Mucosa of descending colon (tissue), 3 donors: Measurements from ENCODE around the gene GABRD. TPM values are rescaled to one million over a fixed set of nuclear protein-coding genes. Genes with fewer than 3 reads are reported as not detected.

Source experiments
- ATAC-seq: fragments of 200-7000 bp; cut with Tn5 transposase; one replicate; pipeline ENCODE4 v1.9.1; 2020; ENCODE audit warnings: mild to moderate bottlenecking, moderate library complexity
- DNase-seq, 3 donors: peaks; one replicate each; pipeline ENCODE4 v3.0.0-alpha.2; 2020
- H3K36me3 ChIP-seq: fragments of 200-600 bp; one replicate; pipeline ENCODE4 v1.8.0; 2021; ENCODE audit warnings: low read depth, mild to moderate bottlenecking
- H3K4me1 ChIP-seq: fragments of 200-600 bp; one replicate; pipeline ENCODE4 v1.8.0; 2021; ENCODE audit warnings: low read depth, mild to moderate bottlenecking
- H3K4me3 ChIP-seq: fragments of 200-600 bp; one replicate; pipeline ENCODE4 v1.8.0; 2021; ENCODE audit warnings: mild to moderate bottlenecking
- H3K9me3 ChIP-seq: fragments of 200-600 bp; one replicate; pipeline ENCODE4 v1.8.0; 2021; ENCODE audit warnings: mild to moderate bottlenecking
- CTCF ChIP-seq: fragments of 200-600 bp; IDR thresholded peaks from one replicate; pipeline ENCODE4 v1.8.0; 2022; ENCODE audit warnings: antibody characterized with exemption, mild to moderate bottlenecking
- intact Hi-C, 2 donors: fragments of 100-400 bp; cut with DNase I in 1 of 2; cut with micrococcal nuclease in 1 of 2; formaldehyde crosslinking; loops; one replicate each; pipeline versions ENCODE4 v1.11.0 to v1.11.1; 2022; cut with DNase I, micrococcal nuclease
- total RNA-seq, 3 donors: library from RNA; stranded (reverse); fragmentation: NEBNext Ultra II Directional in 2 of 3; extraction: Animal tissue kit (Norgen Biotek cat#: 25700) in 2 of 3; gene quantifications; one replicate each; pipeline versions ENCODE4 v1.2.1 to v1.2.4, GENCODE V29; 2021 to 2023
- donor health status: DM: no; HTN: no; CAD: no; lungs with moderate emphysema.
- donor health status: DM: no; HTN: no; CAD: no.
- donor health status: DM: no; HTN: yes; CAD: no.

Gene GABRD
- total RNA-seq, 3 donors from 2014 or later, result not detected

DNA sequence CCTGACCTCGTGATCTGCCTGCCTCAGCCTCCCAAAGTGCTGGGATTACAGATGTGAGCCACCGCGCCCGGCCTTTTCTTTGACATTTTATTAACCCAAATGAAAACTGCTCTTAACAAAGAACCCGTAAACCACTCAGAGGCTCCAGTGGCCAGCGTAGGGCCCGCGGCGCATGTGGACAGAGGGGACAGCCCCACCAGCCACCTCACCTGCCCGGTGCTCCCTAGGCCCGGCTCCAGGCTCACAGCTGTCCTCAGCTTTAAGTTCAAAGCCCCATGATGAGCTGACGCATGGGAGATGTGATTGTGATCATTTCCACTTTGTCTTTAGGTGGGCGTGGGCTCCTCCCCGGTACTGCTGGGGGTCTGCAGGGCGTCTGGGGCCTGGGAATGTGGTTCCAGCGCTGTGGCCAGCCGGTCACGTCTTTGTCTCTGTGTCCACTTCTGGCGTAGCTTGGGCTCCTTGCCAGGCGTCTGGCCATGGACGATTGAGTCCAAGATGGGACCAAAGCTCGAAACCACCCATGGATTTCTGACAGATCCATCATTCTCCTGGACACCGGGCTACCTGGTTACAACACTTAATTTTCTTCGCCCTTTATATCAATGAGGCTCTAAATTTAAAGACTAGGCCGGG, 37.9 kb downstream of the GABRD start:
- Histone ChIP-seq H3K9me3 (no peaks in the 10 kb centered on the region), H3K4me1 (no peaks in the 10 kb centered on the region), H3K36me3 (no peaks in the 10 kb centered on the region), H3K4me3 (no peak overlapping the region)
- TF ChIP-seq CTCF, result no peak
- intact Hi-C loops, result no loop called here
- ATAC-seq, result no peak
- DNase-seq, result no peak

DNA sequence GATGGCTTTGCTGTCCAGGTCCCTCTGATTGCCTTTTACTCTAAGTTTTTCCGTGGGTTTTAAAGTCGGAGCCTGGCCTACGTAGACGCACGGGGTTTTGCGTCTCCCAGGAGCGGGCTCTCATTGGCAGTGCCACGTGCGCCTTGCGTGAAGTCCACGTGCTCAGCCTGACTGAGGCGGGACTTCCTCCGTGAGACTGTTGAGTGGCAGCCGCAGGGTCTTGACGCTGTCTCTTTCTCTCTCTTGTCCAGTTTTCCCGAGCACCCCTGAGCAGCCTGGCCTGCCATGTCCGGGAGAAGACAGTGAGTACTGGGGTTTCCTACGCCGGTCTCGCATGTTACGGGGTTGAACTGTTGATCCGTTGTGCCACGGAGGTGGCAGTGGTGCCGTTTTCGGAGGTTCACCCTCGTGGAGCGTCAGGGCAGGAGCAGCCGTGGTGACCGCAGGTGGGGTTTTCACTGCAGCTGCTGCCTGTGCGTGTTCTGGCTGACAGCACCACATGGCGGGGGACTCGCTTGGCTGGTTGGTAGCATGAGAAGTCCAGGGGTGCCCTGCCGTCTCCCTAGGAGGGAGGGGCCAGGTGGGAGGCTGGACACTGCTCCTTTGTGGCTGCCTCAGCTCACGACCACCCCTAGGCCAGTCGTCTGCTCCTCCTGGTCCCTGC, 40.3 kb downstream of the GABRD start:
- H3K36me3 ChIP-seq, result no peaks in the 10 kb centered on the region
- no peak overlapping the region for H3K4me3 ChIP-seq
- no peak for TF ChIP-seq CTCF
- intact Hi-C loops, result no loop called here
- ATAC-seq (no peak), DNase-seq (no peak)
- H3K9me3 ChIP-seq, result no peaks in the 10 kb centered on the region
- no peaks in the 10 kb centered on the region for H3K4me1 ChIP-seq

DNA sequence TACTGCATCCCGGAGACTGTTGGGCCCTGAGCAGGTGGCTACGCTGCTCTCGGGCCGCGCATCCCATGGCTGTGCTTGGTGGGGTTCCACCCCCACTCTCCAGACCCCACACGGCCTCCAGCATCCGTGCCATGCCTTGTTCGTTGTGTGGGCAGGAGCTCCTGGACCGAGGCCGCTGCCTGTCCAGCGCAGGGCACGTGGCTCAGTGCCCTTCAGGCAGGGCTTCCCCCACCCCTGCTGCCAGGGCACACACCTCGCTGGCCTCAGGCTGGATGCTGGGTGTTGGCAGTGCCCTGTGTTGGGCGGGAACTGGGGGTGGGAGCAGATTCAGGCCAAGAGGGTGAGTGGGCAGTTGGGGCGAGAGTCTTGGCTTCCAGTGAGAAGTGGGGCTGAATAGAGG, 40.9 kb downstream of the GABRD start:
- Histone ChIP-seq H3K36me3 (no peaks in the 10 kb centered on the region), H3K4me1 (no peaks in the 10 kb centered on the region), H3K4me3 (no peak overlapping the region), H3K9me3 (no peaks in the 10 kb centered on the region)
- TF ChIP-seq CTCF, result no peak
- ATAC-seq, result no peak
- intact Hi-C loops, result no loop called here
- no peak for DNase-seq

DNA sequence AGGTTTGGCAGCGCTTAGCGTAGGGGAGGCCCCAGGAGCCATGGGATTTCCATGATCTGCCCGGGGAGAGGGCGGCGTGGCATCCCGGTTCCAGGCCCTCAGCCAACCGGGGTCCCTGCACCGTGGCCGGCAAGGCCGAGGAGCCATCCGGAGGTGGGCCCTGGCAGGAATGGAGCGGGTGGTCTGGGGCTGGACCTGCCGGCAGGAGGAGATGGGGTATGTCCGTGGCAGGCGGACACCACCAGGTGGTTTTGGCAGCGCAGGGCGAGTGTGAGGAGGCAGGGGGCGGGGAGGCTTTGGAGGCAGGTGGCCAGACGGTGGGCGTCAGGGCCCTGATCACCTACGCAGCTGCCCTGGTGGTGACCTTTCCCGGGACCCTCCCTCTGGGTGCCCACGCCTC, 41.4 kb downstream of the GABRD start:
- no peaks in the 10 kb centered on the region for H3K36me3 ChIP-seq
- intact Hi-C loops, result no loop called here
- no peaks in the 10 kb centered on the region for H3K4me1 ChIP-seq
- H3K4me3 ChIP-seq, result no peak overlapping the region
- no peak for DNase-seq
- ATAC-seq, result no peak
- H3K9me3 ChIP-seq, result no peaks in the 10 kb centered on the region
- no peak for TF ChIP-seq CTCF

GRCh38 chr1:2061065-2061778, 42.1 kb downstream of the GABRD start:
- H3K9me3 ChIP-seq, result no peaks in the 10 kb centered on the region
- ATAC-seq (no peak), DNase-seq (no peak)
- no peaks in the 10 kb centered on the region for H3K4me1 ChIP-seq
- H3K36me3 ChIP-seq, result no peaks in the 10 kb centered on the region
- no peak for TF ChIP-seq CTCF
- no peak overlapping the region for H3K4me3 ChIP-seq
- intact Hi-C loops, result no loop called here
